WERI-Rb-1 (cell line): ENCODE results near the gene OGDH.

Experiments
- DNase-seq: peaks from one replicate; pipeline ENCODE4 v3.0.0-alpha.2; 2020
- H3K27ac ChIP-seq: fragments of 250-450 bp; sonication (Bioruptor Pico); 2 replicates; pipeline ENCODE4 v1.5.1; 2020; ENCODE audit warnings: mild to moderate bottlenecking, moderate library complexity
- H3K27me3 ChIP-seq: fragments of 250-450 bp; sonication (Bioruptor Pico); 2 replicates; pipeline ENCODE4 v1.5.1; 2021; ENCODE audit warnings: mild to moderate bottlenecking, low read depth, moderate library complexity; ENCODE audit not compliant: insufficient read depth, severe bottlenecking
- H3K36me3 ChIP-seq: fragments of 250-450 bp; sonication (Bioruptor Pico); 2 replicates; pipeline ENCODE4 v1.5.1; 2020; ENCODE audit warnings: mild to moderate bottlenecking, moderate library complexity
- H3K4me3 ChIP-seq: 2 replicates; pipeline ENCODE4 v1.5.1; 2011; ENCODE audit warnings: low read depth, mild to moderate bottlenecking, control low read depth, low read length
- H3K9me3 ChIP-seq: fragments of 250-450 bp; sonication (Bioruptor Pico); 2 replicates; pipeline ENCODE4 v1.5.1; 2021; ENCODE audit warnings: mild to moderate bottlenecking, moderate library complexity; ENCODE audit not compliant: severe bottlenecking
- CTCF ChIP-seq: IDR thresholded peaks from 2 replicates; pipeline ENCODE4 v1.5.1; 2011; ENCODE audit warnings: low read depth, mild to moderate bottlenecking, control low read depth, inconsistent platforms, low read length

Gene OGDH

GRCh38 chr7:44609829-44610228 is 3.4 kb downstream of the OGDH start:
- no peak overlapping the region for H3K27ac ChIP-seq
- H3K27me3 ChIP-seq, result no peaks in the 10 kb centered on the region
- no peak for TF ChIP-seq CTCF
- no peak for DNase-seq
- H3K9me3 ChIP-seq, result no peaks in the 10 kb centered on the region
- no peak overlapping the region for H3K4me3 ChIP-seq
- peaks cover 11% of the 10 kb centered on the region for H3K36me3 ChIP-seq

GRCh38 chr7:44615149-44615611 is 8.8 kb downstream of the OGDH start:
- no peaks in the 10 kb centered on the region for H3K9me3 ChIP-seq
- no peak overlapping the region for H3K27ac ChIP-seq
- H3K4me3 ChIP-seq, result no peak overlapping the region
- no peaks in the 10 kb centered on the region for H3K27me3 ChIP-seq
- peaks cover 3% of the 10 kb centered on the region; the same call in 1 of the 2 replicates for H3K36me3 ChIP-seq
- TF ChIP-seq CTCF, result no peak
- no peak for DNase-seq

- H3K27me3 ChIP-seq, result no peaks in the 10 kb centered on the region
- no peak for TF ChIP-seq CTCF
- H3K4me3 ChIP-seq, result no peak overlapping the region
- DNase-seq, result no peak
- H3K36me3 ChIP-seq, result peaks cover 3% of the 10 kb centered on the region; the same call in 1 of the 2 replicates
- H3K9me3 ChIP-seq, result no peaks in the 10 kb centered on the region
- no peak overlapping the region for H3K27ac ChIP-seq
Observed at GRCh38 chr7:44615793-44616192, 9.4 kb downstream of the OGDH start.

- Histone ChIP-seq H3K36me3 (peaks cover 3% of the 10 kb centered on the region; the same call in 1 of the 2 replicates), H3K27me3 (no peaks in the 10 kb centered on the region), H3K27ac (no peak overlapping the region), H3K4me3 (no peak overlapping the region), H3K9me3 (no peaks in the 10 kb centered on the region)
- no peak for TF ChIP-seq CTCF
- no peak for DNase-seq
Observed at GRCh38 chr7:44616545-44616944, 10.1 kb downstream of the OGDH start.

GRCh38 chr7:44617225-44617890 is 10.9 kb downstream of the OGDH start:
- Histone ChIP-seq H3K27me3 (no peaks in the 10 kb centered on the region), H3K27ac (no peak overlapping the region), H3K36me3 (peaks cover 3% of the 10 kb centered on the region; the same call in 1 of the 2 replicates), H3K9me3 (no peaks in the 10 kb centered on the region), H3K4me3 (no peak overlapping the region)
- no peak for TF ChIP-seq CTCF
- no peak for DNase-seq

- Histone ChIP-seq H3K9me3 (no peaks in the 10 kb centered on the region), H3K27me3 (no peaks in the 10 kb centered on the region), H3K36me3 (peaks cover 3% of the 10 kb centered on the region; the same call in 1 of the 2 replicates), H3K27ac (no peak overlapping the region), H3K4me3 (no peak overlapping the region)
- TF ChIP-seq CTCF, result no peak
- DNase-seq, result no peak
Observed at GRCh38 chr7:44618045-44618444, 11.6 kb downstream of the OGDH start.
